HepG2 (cell line): ENCODE measurements around the gene TXNL4A. TPM values are rescaled to one million over a fixed set of nuclear protein-coding genes. Genes with fewer than 3 reads are reported as not detected.

Experiments
- BATF2 ChIP-seq: sonication (generic); formaldehyde crosslinking; IDR thresholded peaks from 2 replicates; pipeline ENCODE4 v1.8.0; 2022; ENCODE audit warnings: mild to moderate bottlenecking, missing genetic modification reagents, moderate library complexity
- CCAR2 ChIP-seq: fragments of 200-400 bp; formaldehyde crosslinking; optimal IDR thresholded peaks from 2 replicates; pipeline ENCODE3; 2018; ENCODE audit warnings: low read depth, mild to moderate bottlenecking, low read length, moderate library complexity
- CREB1 ChIP-seq, 2 experiments: fragments of 450-650 bp in 1 of 2; IDR thresholded peaks; 2 replicates each; pipeline ENCODE4 v1.6.1; 2016 to 2017; ENCODE audit warnings: control low read depth in 1 of 2, mild to moderate bottlenecking in 1 of 2, missing compliant biosample characterization in 1 of 2, missing genetic modification characterization in 1 of 2
- ERF ChIP-seq: IDR thresholded peaks from 2 replicates; pipeline ENCODE4 v1.6.1; 2018; ENCODE audit warnings: missing biosample characterization, missing genetic modification reagents
- FOSL1 ChIP-seq: sonication (generic); formaldehyde crosslinking; IDR thresholded peaks from 2 replicates; pipeline ENCODE4 v1.9.0; 2021; ENCODE audit warnings: missing genetic modification reagents, borderline replicate concordance
- GRHL1 ChIP-seq: sonication (generic); formaldehyde crosslinking; conservative IDR thresholded peaks from 2 replicates; pipeline ENCODE4 v1.8.0; 2022; ENCODE audit warnings: missing genetic modification reagents
- KDM2A ChIP-seq: sonication (generic); formaldehyde crosslinking; IDR thresholded peaks from 2 replicates; pipeline ENCODE4 v1.4.0; 2020; ENCODE audit warnings: low read depth, missing genetic modification reagents, borderline replicate concordance
- MBD4 ChIP-seq: IDR thresholded peaks from 2 replicates; pipeline ENCODE4 v1.6.1; 2012; ENCODE audit warnings: low read length, inconsistent platforms, borderline replicate concordance
- PAF1 ChIP-seq: IDR thresholded peaks from 2 replicates; pipeline ENCODE4 v1.6.1; 2016; ENCODE audit warnings: missing genetic modification reagents, missing compliant biosample characterization
- RFXANK ChIP-seq: IDR thresholded peaks from 2 replicates; pipeline ENCODE4 v1.6.1; 2016
- SAP130 ChIP-seq: IDR thresholded peaks from 2 replicates; pipeline ENCODE4 v1.6.1; 2016; ENCODE audit warnings: low read depth
- SATB2 ChIP-seq: sonication (generic); formaldehyde crosslinking; IDR thresholded peaks from 2 replicates; pipeline ENCODE4 v1.5.0; 2020; ENCODE audit warnings: missing genetic modification reagents
- SPEN ChIP-seq: sonication (generic); formaldehyde crosslinking; IDR thresholded peaks from 2 replicates; pipeline ENCODE4 v1.5.1; 2020; ENCODE audit warnings: low read depth, mild to moderate bottlenecking, missing genetic modification reagents
- XBP1 ChIP-seq: sonication (generic); formaldehyde crosslinking; IDR thresholded peaks from 2 replicates; pipeline ENCODE4 v1.5.0; 2020; ENCODE audit warnings: missing genetic modification reagents
- ZFP36L2 ChIP-seq: sonication (generic); formaldehyde crosslinking; IDR thresholded peaks from 2 replicates; pipeline ENCODE4 v1.4.0; 2020; ENCODE audit warnings: missing genetic modification reagents
- ZIK1 ChIP-seq: sonication (generic); formaldehyde crosslinking; IDR thresholded peaks from 2 replicates; pipeline ENCODE4 v1.5.0; 2020; ENCODE audit warnings: mild to moderate bottlenecking, low read depth, missing genetic modification reagents, borderline replicate concordance
- ZNF441 ChIP-seq: sonication (generic); formaldehyde crosslinking; IDR thresholded peaks from 2 replicates; pipeline ENCODE4 v1.7.0; 2021; ENCODE audit warnings: missing genetic modification reagents, borderline replicate concordance
- ZNF572 ChIP-seq: sonication (generic); formaldehyde crosslinking; IDR thresholded peaks from 2 replicates; pipeline ENCODE4 v1.5.1; 2020; ENCODE audit warnings: mild to moderate bottlenecking, missing genetic modification reagents
- ZNF670 ChIP-seq: sonication (generic); formaldehyde crosslinking; IDR thresholded peaks from 2 replicates; pipeline ENCODE4 v1.8.0; 2022; ENCODE audit warnings: mild to moderate bottlenecking, missing genetic modification reagents, borderline replicate concordance
- ZNF850 ChIP-seq: sonication (generic); formaldehyde crosslinking; conservative IDR thresholded peaks from 2 replicates; pipeline ENCODE4 v1.9.0; 2021; ENCODE audit warnings: mild to moderate bottlenecking, missing genetic modification reagents
- polyA plus RNA-seq, 8 experiments: library from polyadenylated mRNA; depleted of rRNA in 3 of 8; stranded (reverse) in 7 of 8; unstranded in 1 of 8; fragments of >200 nt; fragmentation: Illumina TruSeq in 4 of 8; extraction: Trizol in 4 of 8; gene quantifications; 2 replicates each; pipeline versions ENCODE4 v1.2.1 to v1.2.3, GENCODE V29; 2011 to 2016; ENCODE audit warnings: low read depth in 4 of 8, missing spikeins in 1 of 8, mixed read lengths in 1 of 8; ENCODE audit not compliant: insufficient read depth in 1 of 8
- total RNA-seq, 5 experiments: library from RNA; depleted of rRNA; stranded (reverse); fragments of >200 nt; fragmentation: Illumina TruSeq; extraction: Trizol; gene quantifications; 2 replicates each; pipeline ENCODE4 v1.2.3, GENCODE V29; 2016; ENCODE audit warnings: low read depth in 1 of 5
- TF ChIP-seq, protein P1 (sequence below): sonication (generic); formaldehyde crosslinking; IDR thresholded peaks from 2 replicates; pipeline ENCODE4 v1.8.1; 2023; ENCODE audit warnings: missing genetic modification reagents, mild to moderate bottlenecking, borderline replicate concordance
- TF ChIP-seq, protein P2 (sequence below): sonication (generic); formaldehyde crosslinking; IDR thresholded peaks from 2 replicates; pipeline ENCODE4 v1.4.0; 2020; ENCODE audit warnings: mild to moderate bottlenecking, missing genetic modification reagents, borderline replicate concordance

TXNL4A gene
- total and polyA plus RNA-seq, 2 of the 13 experiments (the other 11 are each of a cell fraction or from before 2014, with no cell fraction given), result 172 to 202 TPM

DNA sequence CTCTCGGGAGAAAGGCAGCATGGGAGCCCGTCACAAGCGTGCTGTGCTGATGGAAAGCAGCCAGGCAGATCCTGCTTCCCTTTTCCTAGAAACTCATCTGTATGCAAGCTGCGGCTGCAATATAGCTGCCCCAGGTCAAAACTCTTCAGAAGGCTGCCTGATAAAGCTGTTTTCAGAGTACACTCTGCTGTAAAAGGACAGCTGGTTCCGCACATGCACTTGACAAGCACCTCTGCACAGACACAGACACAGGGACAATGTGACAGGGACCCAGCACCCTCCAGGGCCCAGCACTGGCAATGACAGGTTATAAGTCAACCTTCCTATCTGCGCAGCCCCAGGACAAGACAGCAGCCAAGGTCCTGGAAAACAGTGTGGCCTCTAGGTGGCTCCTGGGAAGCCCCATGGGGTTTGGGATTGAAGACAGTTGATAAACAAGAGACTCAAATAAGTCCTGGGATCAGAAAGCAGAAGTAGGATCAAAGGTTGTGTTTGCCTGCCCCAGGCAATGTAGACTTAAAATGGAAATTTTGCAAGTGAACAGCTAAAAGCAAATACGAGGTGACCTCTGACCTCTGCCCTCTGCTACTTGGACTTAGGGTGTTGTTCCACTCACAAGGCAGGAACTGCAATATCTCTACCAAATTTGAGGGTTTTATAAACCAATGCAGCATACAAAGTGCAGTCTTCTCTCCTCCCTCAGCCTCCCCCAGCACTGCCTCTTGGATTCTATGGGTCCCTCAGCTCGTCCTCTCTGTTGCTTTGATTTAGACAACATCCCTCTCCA lies 53.9 kb downstream of the TXNL4A start (continued):
- TF ChIP-seq, protein P1, sequence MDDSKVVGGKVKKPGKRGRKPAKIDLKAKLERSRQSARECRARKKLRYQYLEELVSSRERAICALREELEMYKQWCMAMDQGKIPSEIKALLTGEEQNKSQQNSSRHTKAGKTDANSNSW (CRISPR knock-in tag), result no peak
- TF ChIP-seq CCAR2 (no peak), KDM2A (peak; percentile 71; the same call in 1 of the 2 replicates), ZNF850 (CRISPR knock-in tag) (no peak), ZFP36L2 (no peak), ZNF572 (CRISPR knock-in tag) (peak; percentile 74; the same call in 1 of the 2 replicates), SAP130 (CRISPR knock-in tag) (peak; percentile 97), SATB2 (CRISPR knock-in tag) (no peak), CREB1 (IDR thresholded peaks at IDR 0.05) (no peak), CREB1 (CRISPR knock-in tag; IDR thresholded peaks at IDR 0.05) (peak; percentile 84), FOSL1 (no peak), MBD4 (no peak), ZIK1 (CRISPR knock-in tag) (no peak), ERF (CRISPR knock-in tag) (peak; percentile 81), SPEN (CRISPR knock-in tag) (peak; percentile 54; the same call in 1 of the 2 replicates), ZNF441 (no peak; the same call in 1 of the 2 replicates), BATF2 (no peak), XBP1 (CRISPR knock-in tag) (no peak), GRHL1 (CRISPR knock-in tag) (no peak), RFXANK (0 out of 2 replicates have a peak, but pooled peaks have one; percentile 27), PAF1 (CRISPR knock-in tag) (no peak), ZNF670 (no peak)
- TF ChIP-seq, protein P2, sequence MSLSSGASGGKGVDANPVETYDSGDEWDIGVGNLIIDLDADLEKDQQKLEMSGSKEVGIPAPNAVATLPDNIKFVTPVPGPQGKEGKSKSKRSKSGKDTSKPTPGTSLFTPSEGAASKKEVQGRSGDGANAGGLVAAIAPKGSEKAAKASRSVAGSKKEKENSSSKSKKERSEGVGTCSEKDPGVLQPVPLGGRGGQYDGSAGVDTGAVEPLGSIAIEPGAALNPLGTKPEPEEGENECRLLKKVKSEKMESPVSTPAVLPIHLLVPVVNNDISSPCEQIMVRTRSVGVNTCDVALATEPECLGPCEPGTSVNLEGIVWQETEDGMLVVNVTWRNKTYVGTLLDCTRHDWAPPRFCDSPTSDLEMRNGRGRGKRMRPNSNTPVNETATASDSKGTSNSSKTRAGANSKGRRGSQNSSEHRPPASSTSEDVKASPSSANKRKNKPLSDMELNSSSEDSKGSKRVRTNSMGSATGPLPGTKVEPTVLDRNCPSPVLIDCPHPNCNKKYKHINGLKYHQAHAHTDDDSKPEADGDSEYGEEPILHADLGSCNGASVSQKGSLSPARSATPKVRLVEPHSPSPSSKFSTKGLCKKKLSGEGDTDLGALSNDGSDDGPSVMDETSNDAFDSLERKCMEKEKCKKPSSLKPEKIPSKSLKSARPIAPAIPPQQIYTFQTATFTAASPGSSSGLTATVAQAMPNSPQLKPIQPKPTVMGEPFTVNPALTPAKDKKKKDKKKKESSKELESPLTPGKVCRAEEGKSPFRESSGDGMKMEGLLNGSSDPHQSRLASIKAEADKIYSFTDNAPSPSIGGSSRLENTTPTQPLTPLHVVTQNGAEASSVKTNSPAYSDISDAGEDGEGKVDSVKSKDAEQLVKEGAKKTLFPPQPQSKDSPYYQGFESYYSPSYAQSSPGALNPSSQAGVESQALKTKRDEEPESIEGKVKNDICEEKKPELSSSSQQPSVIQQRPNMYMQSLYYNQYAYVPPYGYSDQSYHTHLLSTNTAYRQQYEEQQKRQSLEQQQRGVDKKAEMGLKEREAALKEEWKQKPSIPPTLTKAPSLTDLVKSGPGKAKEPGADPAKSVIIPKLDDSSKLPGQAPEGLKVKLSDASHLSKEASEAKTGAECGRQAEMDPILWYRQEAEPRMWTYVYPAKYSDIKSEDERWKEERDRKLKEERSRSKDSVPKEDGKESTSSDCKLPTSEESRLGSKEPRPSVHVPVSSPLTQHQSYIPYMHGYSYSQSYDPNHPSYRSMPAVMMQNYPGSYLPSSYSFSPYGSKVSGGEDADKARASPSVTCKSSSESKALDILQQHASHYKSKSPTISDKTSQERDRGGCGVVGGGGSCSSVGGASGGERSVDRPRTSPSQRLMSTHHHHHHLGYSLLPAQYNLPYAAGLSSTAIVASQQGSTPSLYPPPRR (CRISPR knock-in tag), result peak; percentile 95
